HepG2 (cell line): ENCODE data around the gene GNG5. TPM values are rescaled to one million over a fixed set of nuclear protein-coding genes. Genes with fewer than 3 reads are reported as not detected.

ENCODE experiments used
- ARID3A ChIP-seq: IDR thresholded peaks from 2 replicates; pipeline ENCODE4 v1.6.1; 2012; ENCODE audit warnings: low read depth, low read length, improper control_type of control experiment
- ASH2L ChIP-seq: fragments of 300-600, 200-600 bp; sonication (generic); IDR thresholded peaks from 2 replicates; pipeline ENCODE4 v1.7.0; 2017; ENCODE audit warnings: low read depth, mild to moderate bottlenecking, moderate library complexity, mixed read lengths, low read length; ENCODE audit not compliant: insufficient read length
- BORCS8-MEF2B ChIP-seq: sonication (generic); formaldehyde crosslinking; IDR thresholded peaks from 2 replicates; pipeline ENCODE4 v1.8.0; 2022; ENCODE audit warnings: mild to moderate bottlenecking, missing genetic modification reagents
- CBX5 ChIP-seq: sonication (generic); formaldehyde crosslinking; IDR thresholded peaks from 2 replicates; pipeline ENCODE4 v1.4.0; 2020; ENCODE audit warnings: missing genetic modification reagents, borderline replicate concordance
- DMTF1 ChIP-seq: sonication (generic); formaldehyde crosslinking; IDR thresholded peaks from 2 replicates; pipeline ENCODE4 v1.4.0; 2020; ENCODE audit warnings: mild to moderate bottlenecking, missing genetic modification reagents
- DZIP1 ChIP-seq: sonication (generic); formaldehyde crosslinking; IDR thresholded peaks from 2 replicates; pipeline ENCODE4 v1.5.0; 2020; ENCODE audit warnings: mild to moderate bottlenecking, missing genetic modification reagents
- ESRRA ChIP-seq: sonication (generic); formaldehyde crosslinking; IDR thresholded peaks from 2 replicates; pipeline ENCODE4 v1.5.1; 2020; ENCODE audit warnings: mild to moderate bottlenecking, low read depth, missing genetic modification reagents
- FOXO1 ChIP-seq: sonication (generic); formaldehyde crosslinking; IDR thresholded peaks from 2 replicates; pipeline ENCODE4 v1.4.0; 2020; ENCODE audit warnings: missing genetic modification reagents
- HNF1B ChIP-seq: sonication (generic); formaldehyde crosslinking; IDR thresholded peaks from 2 replicates; pipeline ENCODE4 v1.5.1; 2020; ENCODE audit warnings: mild to moderate bottlenecking, moderate library complexity, missing genetic modification reagents
- HOXA3 ChIP-seq: sonication (generic); formaldehyde crosslinking; IDR thresholded peaks from 2 replicates; pipeline ENCODE4 v1.5.0; 2020; ENCODE audit warnings: missing genetic modification reagents
- KAT2B ChIP-seq: fragments of 150-350 bp; IDR thresholded peaks from 2 replicates; pipeline ENCODE4 v1.6.1; 2014; ENCODE audit warnings: low read depth, low read length, borderline replicate concordance
- KLF12 ChIP-seq: sonication (generic); formaldehyde crosslinking; IDR thresholded peaks from 2 replicates; pipeline ENCODE4 v1.4.0; 2020; ENCODE audit warnings: missing genetic modification reagents, borderline replicate concordance
- MIER3 ChIP-seq: IDR thresholded peaks from 2 replicates; pipeline ENCODE4 v1.6.1; 2016; ENCODE audit warnings: missing compliant biosample characterization, borderline replicate concordance
- NFKBIZ ChIP-seq: IDR thresholded peaks from 2 replicates; pipeline ENCODE4 v1.6.1; 2018; ENCODE audit warnings: missing genetic modification reagents, missing compliant biosample characterization
- PBX2 ChIP-seq: IDR thresholded peaks from 2 replicates; pipeline ENCODE4 v1.6.1; 2016; ENCODE audit warnings: control low read depth
- REPIN1 ChIP-seq: sonication (generic); formaldehyde crosslinking; IDR thresholded peaks from 2 replicates; pipeline ENCODE4 v1.8.0; 2022; ENCODE audit warnings: missing genetic modification reagents, low read depth, mild to moderate bottlenecking, borderline replicate concordance
- SATB2 ChIP-seq: sonication (generic); formaldehyde crosslinking; IDR thresholded peaks from 2 replicates; pipeline ENCODE4 v1.5.0; 2020; ENCODE audit warnings: missing genetic modification reagents
- TFAP4 ChIP-seq: sonication (generic); IDR thresholded peaks from 2 replicates; pipeline ENCODE4 v1.6.1; 2016; ENCODE audit warnings: low read depth, borderline replicate concordance
- ZMAT3 ChIP-seq: sonication (generic); formaldehyde crosslinking; conservative IDR thresholded peaks from 2 replicates; pipeline ENCODE4 v1.7.0; 2021; ENCODE audit warnings: missing genetic modification reagents
- ZMYM3 ChIP-seq: sonication (generic); formaldehyde crosslinking; IDR thresholded peaks from 2 replicates; pipeline ENCODE4 v1.5.1; 2020; ENCODE audit warnings: mild to moderate bottlenecking, missing genetic modification reagents
- polyA plus RNA-seq, 8 experiments: library from polyadenylated mRNA; depleted of rRNA in 3 of 8; stranded (reverse) in 7 of 8; unstranded in 1 of 8; fragments of >200 nt; fragmentation: Illumina TruSeq in 4 of 8; extraction: Trizol in 4 of 8; gene quantifications; 2 replicates each; pipeline versions ENCODE4 v1.2.1 to v1.2.3, GENCODE V29; 2011 to 2016; ENCODE audit warnings: low read depth in 4 of 8, missing spikeins in 1 of 8, mixed read lengths in 1 of 8; ENCODE audit not compliant: insufficient read depth in 1 of 8
- total RNA-seq, 5 experiments: library from RNA; depleted of rRNA; stranded (reverse); fragments of >200 nt; fragmentation: Illumina TruSeq; extraction: Trizol; gene quantifications; 2 replicates each; pipeline ENCODE4 v1.2.3, GENCODE V29; 2016; ENCODE audit warnings: low read depth in 1 of 5

The GNG5 gene
- total and polyA plus RNA-seq, 2 of the 13 experiments (the other 11 are each of a cell fraction or from before 2014, with no cell fraction given): 103 to 137 TPM

- TF ChIP-seq CBX5 (CRISPR knock-in tag) (no peak), TFAP4 (peak; percentile 31), KLF12 (CRISPR knock-in tag) (no peak; the same call in 1 of the 2 replicates), ESRRA (0 out of 2 replicates have a peak, but pooled peaks have one; percentile 4), DMTF1 (CRISPR knock-in tag) (no peak), KAT2B (no peak), ASH2L (peak; percentile 16), SATB2 (CRISPR knock-in tag) (no peak), HOXA3 (CRISPR knock-in tag) (0 out of 2 replicates have a peak, but pooled peaks have one; percentile 1), PBX2 (no peak), ARID3A (peak; percentile 4), ZMAT3 (CRISPR knock-in tag) (0 out of 2 replicates have a peak, but pooled peaks have one; percentile 22), MIER3 (CRISPR knock-in tag) (no peak), NFKBIZ (CRISPR knock-in tag) (0 out of 2 replicates have a peak, but pooled peaks have one; percentile 3), BORCS8-MEF2B (0 out of 2 replicates have a peak, but pooled peaks have one; percentile 4), DZIP1 (CRISPR knock-in tag) (no peak), HNF1B (CRISPR knock-in tag) (no peak), REPIN1 (CRISPR knock-in tag) (no peak), ZMYM3 (CRISPR knock-in tag) (no peak), FOXO1 (CRISPR knock-in tag) (no peak)
Observed at GRCh38 chr1:84505493-84506001, 834 bp downstream of the GNG5 start (continued).
